ENCODE data around the gene SCGB1D4. TPM values are rescaled to one million over a fixed set of nuclear protein-coding genes. Genes with fewer than 3 reads are reported as not detected.

Gene SCGB1D4
- total RNA-seq, 4 donors from 2014 or later, result not detected

DNA sequence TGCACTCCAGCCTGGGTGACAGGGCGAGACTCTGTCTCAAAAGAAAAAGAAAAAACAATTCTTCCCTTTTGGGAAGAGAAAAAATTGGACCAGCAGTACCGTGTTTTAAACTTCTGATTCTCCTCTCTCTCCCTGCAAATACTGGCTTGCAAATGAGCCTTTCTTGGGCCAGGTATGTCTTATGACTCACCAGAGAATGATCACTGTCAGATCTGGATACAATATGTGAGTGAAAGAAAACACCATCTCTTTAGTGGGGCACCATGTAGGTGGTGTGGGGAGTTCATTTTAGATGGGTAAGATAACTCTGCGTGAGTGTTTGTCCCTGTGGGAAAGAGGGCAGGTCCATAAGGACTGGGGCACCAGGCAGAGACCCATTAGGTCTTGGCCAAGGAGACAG, 31.3 kb downstream of the SCGB1D4 start:
- no peak for TF ChIP-seq POLR2AphosphoS5 (IDR thresholded peaks at IDR 0.05)
- TF ChIP-seq EP300 (IDR thresholded peaks at IDR 0.05), result no peak
- no peak for TF ChIP-seq POLR2A (IDR thresholded peaks at IDR 0.05)
- TF ChIP-seq CTCF (IDR thresholded peaks at IDR 0.05), result no peak
- peaks cover 13% of the 10 kb centered on the region for H3K27me3 ChIP-seq
- H3K27ac ChIP-seq, result no peak overlapping the region
- DNase-seq (ENCODE audit: low spot score in 2 of 2), result no peak
- H3K36me3 ChIP-seq, result no peaks in the 10 kb centered on the region
- no peaks in the 10 kb centered on the region for H3K4me1 ChIP-seq
- no peak overlapping the region for H3K4me3 ChIP-seq
- 57% methylated on average over 3 of the region's 3 CpGs for WGBS
- H3K9me3 ChIP-seq, result no peaks in the 10 kb centered on the region

DNA sequence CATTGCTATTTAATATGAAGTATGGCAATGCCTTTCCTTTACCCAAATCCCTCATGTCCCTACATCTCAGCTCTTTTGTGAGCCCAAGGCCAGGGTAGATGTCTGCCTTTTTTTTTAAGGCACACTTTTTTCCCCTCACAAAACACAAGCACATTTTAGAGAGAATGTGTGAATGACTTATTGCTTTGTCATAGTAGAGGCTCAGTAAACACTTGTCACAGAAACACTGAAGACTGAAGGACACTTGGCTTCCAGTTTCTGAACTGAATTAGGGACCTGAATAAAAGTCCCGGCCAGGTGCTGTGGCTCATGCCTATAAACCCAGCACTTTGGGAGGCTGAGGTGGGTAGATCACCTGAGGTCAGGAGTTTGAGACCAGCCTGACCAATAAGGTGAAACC, 31.8 kb downstream of the SCGB1D4 start:
- Histone ChIP-seq H3K36me3 (no peaks in the 10 kb centered on the region), H3K27me3 (peaks cover 16% of the 10 kb centered on the region), H3K4me3 (no peak overlapping the region), H3K9me3 (no peaks in the 10 kb centered on the region), H3K4me1 (no peaks in the 10 kb centered on the region), H3K27ac (no peak overlapping the region)
- DNase-seq (ENCODE audit: low spot score in 2 of 2), result no peak
- 100% methylated on average over 1 of the region's 1 CpG for WGBS
- TF ChIP-seq POLR2AphosphoS5 (IDR thresholded peaks at IDR 0.05) (no peak), EP300 (IDR thresholded peaks at IDR 0.05) (no peak), CTCF (IDR thresholded peaks at IDR 0.05) (no peak)

DNA sequence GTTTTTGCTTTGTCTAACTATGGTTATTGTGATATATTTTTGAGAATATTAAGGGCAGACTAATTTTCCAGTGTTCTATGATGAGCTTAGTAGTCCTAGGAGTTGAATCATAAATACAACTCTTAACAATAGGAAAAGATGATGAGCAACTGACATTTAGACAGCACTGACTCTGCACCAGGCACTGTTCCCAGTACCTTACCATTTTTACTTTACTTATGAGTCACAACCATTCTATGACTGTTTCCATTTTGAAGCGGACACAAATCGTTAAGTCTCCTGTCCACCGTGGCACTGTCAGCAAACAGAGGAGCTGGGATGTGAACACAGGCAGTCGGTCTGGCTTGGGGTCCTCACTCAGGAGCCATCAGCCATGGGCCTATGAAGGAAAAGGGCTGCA, 32.3 kb downstream of the SCGB1D4 start:
- TF ChIP-seq EP300 (IDR thresholded peaks at IDR 0.05), result no peak
- TF ChIP-seq POLR2A (IDR thresholded peaks at IDR 0.05), result no peak
- no peak for TF ChIP-seq CTCF (IDR thresholded peaks at IDR 0.05)
- no peak for TF ChIP-seq POLR2AphosphoS5 (IDR thresholded peaks at IDR 0.05)
- no peak overlapping the region for H3K4me3 ChIP-seq
- DNase-seq (ENCODE audit: low spot score in 2 of 2), result no peak
- peaks cover 16% of the 10 kb centered on the region for H3K27me3 ChIP-seq
- WGBS, result 48% methylated on average over 4 of the region's 4 CpGs
- H3K9me3 ChIP-seq, result no peaks in the 10 kb centered on the region
- H3K36me3 ChIP-seq, result no peaks in the 10 kb centered on the region
- no peaks in the 10 kb centered on the region for H3K4me1 ChIP-seq
- no peak overlapping the region for H3K27ac ChIP-seq

GRCh38 chr11:62264004-62264403, 34.9 kb downstream of the SCGB1D4 start:
- H3K27me3 ChIP-seq, result peaks cover 15% of the 10 kb centered on the region
- WGBS, result 89% methylated on average over 1 of the region's 1 CpG
- no peak for TF ChIP-seq POLR2A (IDR thresholded peaks at IDR 0.05)
- no peak for TF ChIP-seq CTCF (IDR thresholded peaks at IDR 0.05)
- no peak for TF ChIP-seq EP300 (IDR thresholded peaks at IDR 0.05)
- no peak for TF ChIP-seq POLR2AphosphoS5 (IDR thresholded peaks at IDR 0.05)
- H3K4me3 ChIP-seq, result no peak overlapping the region
- no peaks in the 10 kb centered on the region for H3K36me3 ChIP-seq
- no peaks in the 10 kb centered on the region for H3K9me3 ChIP-seq
- no peak for DNase-seq (ENCODE audit: low spot score in 2 of 2)
- H3K27ac ChIP-seq, result no peak overlapping the region
- H3K4me1 ChIP-seq, result no peaks in the 10 kb centered on the region

GRCh38 chr11:62260261-62260953, 38.5 kb downstream of the SCGB1D4 start:
- no peak for DNase-seq (ENCODE audit: low spot score in 2 of 2)
- H3K4me3 ChIP-seq, result no peak overlapping the region
- 78% methylated on average over 6 of the region's 6 CpGs for WGBS
- H3K9me3 ChIP-seq, result no peaks in the 10 kb centered on the region
- TF ChIP-seq CTCF (IDR thresholded peaks at IDR 0.05) (no peak), POLR2AphosphoS5 (IDR thresholded peaks at IDR 0.05) (no peak)
- H3K27me3 ChIP-seq, result peaks cover 3% of the 10 kb centered on the region
- no peaks in the 10 kb centered on the region for H3K4me1 ChIP-seq
- H3K27ac ChIP-seq, result no peak overlapping the region
- H3K36me3 ChIP-seq, result no peaks in the 10 kb centered on the region
